NK-92 treated with Interleukin-12 subunit alpha and Interleukin-12 subunit beta, amount 100 ng/mL, for 24 hours (cell line): ENCODE measurements around the gene KDM4C.

Experiments
- DNase-seq: peaks from one replicate; lab custom pipeline; 2025; lab: John Stamatoyannopoulos, UW

KDM4C gene

GRCh38 chr9:7143645-7144200 is 385.9 kb downstream of the KDM4C start:
- no peak for DNase-seq

- no peak for DNase-seq
These were observed 386.7 kb downstream of the KDM4C start for GRCh38 chr9:7144265-7145046.

- DNase-seq = no peak
These were observed 387.7 kb downstream of the KDM4C start for GRCh38 chr9:7145361-7146069.

GRCh38 chr9:7146582-7146981 is 388.8 kb downstream of the KDM4C start:
- no peak for DNase-seq

GRCh38 chr9:7147121-7148090 is 389.6 kb downstream of the KDM4C start:
- DNase-seq = no peak

- DNase-seq = no peak
These were observed 390.5 kb downstream of the KDM4C start for GRCh38 chr9:7148243-7148765.

- DNase-seq = no peak
These were observed 391.5 kb downstream of the KDM4C start for GRCh38 chr9:7149258-7149657.

- no peak for DNase-seq
These were observed 392.5 kb downstream of the KDM4C start for GRCh38 chr9:7150153-7150890.

GRCh38 chr9:7153134-7153533 is 395.4 kb downstream of the KDM4C start:
- DNase-seq = no peak

- DNase-seq = no peak
These were observed 395.8 kb downstream of the KDM4C start for GRCh38 chr9:7153566-7153965.

- no peak for DNase-seq
These were observed 396.3 kb downstream of the KDM4C start for GRCh38 chr9:7154003-7154619.

GRCh38 chr9:7154650-7155049 is 396.9 kb downstream of the KDM4C start:
- DNase-seq = no peak

GRCh38 chr9:7161469-7161868 is 403.7 kb downstream of the KDM4C start:
- no peak for DNase-seq

- no peak for DNase-seq
These were observed 406.2 kb downstream of the KDM4C start for GRCh38 chr9:7163932-7164331.

GRCh38 chr9:7164440-7165330 is 406.9 kb downstream of the KDM4C start:
- no peak for DNase-seq

- DNase-seq = no peak
These were observed 407.7 kb downstream of the KDM4C start for GRCh38 chr9:7165331-7165975.

GRCh38 chr9:7166074-7166473 is 408.3 kb downstream of the KDM4C start:
- no peak for DNase-seq

- DNase-seq = no peak
These were observed 412.1 kb downstream of the KDM4C start for GRCh38 chr9:7169717-7170389.
